ENCODE measurements around the gene ZNF630.

DNA sequence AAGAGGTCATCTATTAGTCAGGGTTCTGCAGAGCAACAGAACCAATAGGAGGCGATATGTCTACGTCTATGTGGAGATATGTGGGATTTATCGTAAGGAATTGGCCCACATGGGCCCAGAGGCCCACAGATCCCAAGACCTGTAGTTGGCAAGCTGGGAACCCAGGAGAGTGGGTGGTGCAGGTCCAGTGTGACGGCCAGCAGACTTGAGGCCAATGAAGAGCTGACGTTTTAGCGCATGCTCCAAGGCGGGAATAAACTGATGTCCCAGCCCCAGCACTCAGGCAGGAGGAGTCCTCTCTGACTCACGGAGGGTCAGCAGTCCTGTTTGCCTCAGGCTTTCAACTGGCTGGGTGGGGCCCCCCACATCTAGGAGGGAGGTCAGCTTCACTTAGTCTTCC, 43.3 kb downstream of the ZNF630 start:
- TF ChIP-seq, protein P1, sequence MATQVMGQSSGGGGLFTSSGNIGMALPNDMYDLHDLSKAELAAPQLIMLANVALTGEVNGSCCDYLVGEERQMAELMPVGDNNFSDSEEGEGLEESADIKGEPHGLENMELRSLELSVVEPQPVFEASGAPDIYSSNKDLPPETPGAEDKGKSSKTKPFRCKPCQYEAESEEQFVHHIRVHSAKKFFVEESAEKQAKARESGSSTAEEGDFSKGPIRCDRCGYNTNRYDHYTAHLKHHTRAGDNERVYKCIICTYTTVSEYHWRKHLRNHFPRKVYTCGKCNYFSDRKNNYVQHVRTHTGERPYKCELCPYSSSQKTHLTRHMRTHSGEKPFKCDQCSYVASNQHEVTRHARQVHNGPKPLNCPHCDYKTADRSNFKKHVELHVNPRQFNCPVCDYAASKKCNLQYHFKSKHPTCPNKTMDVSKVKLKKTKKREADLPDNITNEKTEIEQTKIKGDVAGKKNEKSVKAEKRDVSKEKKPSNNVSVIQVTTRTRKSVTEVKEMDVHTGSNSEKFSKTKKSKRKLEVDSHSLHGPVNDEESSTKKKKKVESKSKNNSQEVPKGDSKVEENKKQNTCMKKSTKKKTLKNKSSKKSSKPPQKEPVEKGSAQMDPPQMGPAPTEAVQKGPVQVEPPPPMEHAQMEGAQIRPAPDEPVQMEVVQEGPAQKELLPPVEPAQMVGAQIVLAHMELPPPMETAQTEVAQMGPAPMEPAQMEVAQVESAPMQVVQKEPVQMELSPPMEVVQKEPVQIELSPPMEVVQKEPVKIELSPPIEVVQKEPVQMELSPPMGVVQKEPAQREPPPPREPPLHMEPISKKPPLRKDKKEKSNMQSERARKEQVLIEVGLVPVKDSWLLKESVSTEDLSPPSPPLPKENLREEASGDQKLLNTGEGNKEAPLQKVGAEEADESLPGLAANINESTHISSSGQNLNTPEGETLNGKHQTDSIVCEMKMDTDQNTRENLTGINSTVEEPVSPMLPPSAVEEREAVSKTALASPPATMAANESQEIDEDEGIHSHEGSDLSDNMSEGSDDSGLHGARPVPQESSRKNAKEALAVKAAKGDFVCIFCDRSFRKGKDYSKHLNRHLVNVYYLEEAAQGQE (IDR thresholded peaks at IDR 0.05; ENCODE audit: insufficient read depth in 1 of 2, low read depth in 2 of 2, low read length in 1 of 2): no peak
- TF ChIP-seq, protein P2, sequence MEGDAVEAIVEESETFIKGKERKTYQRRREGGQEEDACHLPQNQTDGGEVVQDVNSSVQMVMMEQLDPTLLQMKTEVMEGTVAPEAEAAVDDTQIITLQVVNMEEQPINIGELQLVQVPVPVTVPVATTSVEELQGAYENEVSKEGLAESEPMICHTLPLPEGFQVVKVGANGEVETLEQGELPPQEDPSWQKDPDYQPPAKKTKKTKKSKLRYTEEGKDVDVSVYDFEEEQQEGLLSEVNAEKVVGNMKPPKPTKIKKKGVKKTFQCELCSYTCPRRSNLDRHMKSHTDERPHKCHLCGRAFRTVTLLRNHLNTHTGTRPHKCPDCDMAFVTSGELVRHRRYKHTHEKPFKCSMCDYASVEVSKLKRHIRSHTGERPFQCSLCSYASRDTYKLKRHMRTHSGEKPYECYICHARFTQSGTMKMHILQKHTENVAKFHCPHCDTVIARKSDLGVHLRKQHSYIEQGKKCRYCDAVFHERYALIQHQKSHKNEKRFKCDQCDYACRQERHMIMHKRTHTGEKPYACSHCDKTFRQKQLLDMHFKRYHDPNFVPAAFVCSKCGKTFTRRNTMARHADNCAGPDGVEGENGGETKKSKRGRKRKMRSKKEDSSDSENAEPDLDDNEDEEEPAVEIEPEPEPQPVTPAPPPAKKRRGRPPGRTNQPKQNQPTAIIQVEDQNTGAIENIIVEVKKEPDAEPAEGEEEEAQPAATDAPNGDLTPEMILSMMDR (IDR thresholded peaks at IDR 0.05): no peak
